Measurements from ENCODE around the gene NOL4L.

NOL4L gene

GRCh38 chr20:32458061-32458836 lies 126.9 kb downstream of the NOL4L start:
- peak; percentile 7 for ATAC-seq
- no peak for TF ChIP-seq ZFP30 (CRISPR knock-in tag; IDR thresholded peaks at IDR 0.05)
- no peak for TF ChIP-seq CSDC2 (CRISPR knock-in tag; IDR thresholded peaks at IDR 0.05)
- TF ChIP-seq TCF4 (CRISPR knock-in tag; IDR thresholded peaks at IDR 0.05; ENCODE audit: borderline replicate concordance) = no peak
- no peak for TF ChIP-seq RARB (CRISPR knock-in tag; IDR thresholded peaks at IDR 0.05)
- TF ChIP-seq OSR1 (CRISPR knock-in tag; IDR thresholded peaks at IDR 0.05) = no peak
- TF ChIP-seq CSRNP3 (CRISPR knock-in tag; IDR thresholded peaks at IDR 0.05) = no peak

GRCh38 chr20:32457479-32457986 lies 127.6 kb downstream of the NOL4L start:
- ATAC-seq = peak; percentile 94
- TF ChIP-seq ARNTL (CRISPR knock-in tag; IDR thresholded peaks at IDR 0.05; ENCODE audit: borderline replicate concordance, low read depth) = no peak
- 0 out of 2 replicates have a peak, but pooled peaks have one; percentile 17 for TF ChIP-seq TSHZ2 (CRISPR knock-in tag; IDR thresholded peaks at IDR 0.05)
- no peak for TF ChIP-seq ZFP3 (CRISPR knock-in tag; IDR thresholded peaks at IDR 0.05)
- no peak for TF ChIP-seq CREB5 (CRISPR knock-in tag; IDR thresholded peaks at IDR 0.05; ENCODE audit: low read depth)
- TF ChIP-seq PATZ1 (CRISPR knock-in tag; IDR thresholded peaks at IDR 0.05; ENCODE audit: borderline replicate concordance) = no peak
- no peak for TF ChIP-seq TCF4 (CRISPR knock-in tag; IDR thresholded peaks at IDR 0.05; ENCODE audit: borderline replicate concordance)
- TF ChIP-seq ZNF565 (CRISPR knock-in tag; conservative IDR thresholded peaks at IDR 0.05; ENCODE audit: low read depth) = no peak
- peak; percentile 26; the same call in 1 of the 2 replicates for TF ChIP-seq ZNF70 (CRISPR knock-in tag; IDR thresholded peaks at IDR 0.05)

GRCh38 chr20:32456869-32457478 lies 128.2 kb downstream of the NOL4L start:
- ATAC-seq = peak; percentile 84
- TF ChIP-seq TSHZ2 (CRISPR knock-in tag; IDR thresholded peaks at IDR 0.05) = peak; percentile 51; the same call in 1 of the 2 replicates
- TF ChIP-seq TCF4 (CRISPR knock-in tag; IDR thresholded peaks at IDR 0.05; ENCODE audit: borderline replicate concordance) = peak; percentile 41; the same call in 1 of the 2 replicates
- no peak for TF ChIP-seq ZC3H10 (CRISPR knock-in tag; IDR thresholded peaks at IDR 0.05)

All from SK-N-SH treated with all-trans-retinoic acid at 6 μM for 48 hours (cell line).